ENCODE measurements around the gene NDOR1.

The NDOR1 gene

GRCh38 chr9:137190315-137190856 is 15.1 kb upstream of the NDOR1 start:
- Histone ChIP-seq H3K27me3 (ENCODE audit: low read length) (no peaks in the 10 kb centered on the region), H2AFZ (ENCODE audit: low read depth, low read length, severe bottlenecking) (no peak overlapping the region), H3K27ac (ENCODE audit: low read depth, low read length) (no peak overlapping the region), H3K9ac (ENCODE audit: low read length) (peak overlapping the region; percentile 97; the same call in 1 of the 2 replicates), H3K36me3 (ENCODE audit: low read length) (no peaks in the 10 kb centered on the region), H3K9me2 (replicated peaks; ENCODE audit: insufficient read depth, low read length) (no peaks in the 10 kb centered on the region), H3F3A (ENCODE audit: insufficient read depth) (no peaks in the 10 kb centered on the region), H3K4me3 (ENCODE audit: insufficient read depth, low read length, poor library complexity, severe bottlenecking) (no peak overlapping the region), H4K20me1 (ENCODE audit: low read depth, low read length) (no peaks in the 10 kb centered on the region), H3K4me2 (ENCODE audit: low read depth, low read length, poor library complexity, severe bottlenecking) (peak overlapping the region; percentile 60), H3K9me3 (ENCODE audit: insufficient read depth, low read length) (no peaks in the 10 kb centered on the region), H3K79me2 (ENCODE audit: insufficient read depth, low read length) (peaks cover 20% of the 10 kb centered on the region)
- TF ChIP-seq EZH2phosphoT487 (conservative IDR thresholded peaks at IDR 0.05; ENCODE audit: low read length): no peak
- TF ChIP-seq, protein P1, sequence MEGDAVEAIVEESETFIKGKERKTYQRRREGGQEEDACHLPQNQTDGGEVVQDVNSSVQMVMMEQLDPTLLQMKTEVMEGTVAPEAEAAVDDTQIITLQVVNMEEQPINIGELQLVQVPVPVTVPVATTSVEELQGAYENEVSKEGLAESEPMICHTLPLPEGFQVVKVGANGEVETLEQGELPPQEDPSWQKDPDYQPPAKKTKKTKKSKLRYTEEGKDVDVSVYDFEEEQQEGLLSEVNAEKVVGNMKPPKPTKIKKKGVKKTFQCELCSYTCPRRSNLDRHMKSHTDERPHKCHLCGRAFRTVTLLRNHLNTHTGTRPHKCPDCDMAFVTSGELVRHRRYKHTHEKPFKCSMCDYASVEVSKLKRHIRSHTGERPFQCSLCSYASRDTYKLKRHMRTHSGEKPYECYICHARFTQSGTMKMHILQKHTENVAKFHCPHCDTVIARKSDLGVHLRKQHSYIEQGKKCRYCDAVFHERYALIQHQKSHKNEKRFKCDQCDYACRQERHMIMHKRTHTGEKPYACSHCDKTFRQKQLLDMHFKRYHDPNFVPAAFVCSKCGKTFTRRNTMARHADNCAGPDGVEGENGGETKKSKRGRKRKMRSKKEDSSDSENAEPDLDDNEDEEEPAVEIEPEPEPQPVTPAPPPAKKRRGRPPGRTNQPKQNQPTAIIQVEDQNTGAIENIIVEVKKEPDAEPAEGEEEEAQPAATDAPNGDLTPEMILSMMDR (IDR thresholded peaks at IDR 0.05; ENCODE audit: insufficient read depth, low read length, poor library complexity, severe bottlenecking): no peak

- no peaks in the 10 kb centered on the region for H4K20me1 ChIP-seq (ENCODE audit: low read depth, low read length)
- H3K9ac ChIP-seq (ENCODE audit: low read length): no peak overlapping the region
- no peaks in the 10 kb centered on the region for H3K9me2 ChIP-seq (replicated peaks; ENCODE audit: insufficient read depth, low read length)
- no peaks in the 10 kb centered on the region for H3F3A ChIP-seq (ENCODE audit: insufficient read depth)
- H3K4me2 ChIP-seq (ENCODE audit: low read depth, low read length, poor library complexity, severe bottlenecking): no peak overlapping the region
- no peaks in the 10 kb centered on the region for H3K9me3 ChIP-seq (ENCODE audit: insufficient read depth, low read length)
- no peak overlapping the region for H2AFZ ChIP-seq (ENCODE audit: low read depth, low read length, severe bottlenecking)
- H3K27me3 ChIP-seq (ENCODE audit: low read length): no peaks in the 10 kb centered on the region
- H3K36me3 ChIP-seq (ENCODE audit: low read length): no peaks in the 10 kb centered on the region
- no peak overlapping the region for H3K27ac ChIP-seq (ENCODE audit: low read depth, low read length)
- TF ChIP-seq EZH2phosphoT487 (conservative IDR thresholded peaks at IDR 0.05; ENCODE audit: low read length): no peak
- TF ChIP-seq, protein P1 (IDR thresholded peaks at IDR 0.05; ENCODE audit: insufficient read depth, low read length, poor library complexity, severe bottlenecking): no peak
- H3K4me3 ChIP-seq (ENCODE audit: insufficient read depth, low read length, poor library complexity, severe bottlenecking): no peak overlapping the region
- H3K79me2 ChIP-seq (ENCODE audit: insufficient read depth, low read length): peaks cover 20% of the 10 kb centered on the region
Observed at GRCh38 chr9:137191245-137191644, 14.3 kb upstream of the NDOR1 start.

GRCh38 chr9:137191691-137192447 is 13.6 kb upstream of the NDOR1 start:
- no peak for TF ChIP-seq EZH2phosphoT487 (conservative IDR thresholded peaks at IDR 0.05; ENCODE audit: low read length)
- Histone ChIP-seq H3K4me2 (ENCODE audit: low read depth, low read length, poor library complexity, severe bottlenecking) (no peak overlapping the region), H3K36me3 (ENCODE audit: low read length) (no peaks in the 10 kb centered on the region), H3K27ac (ENCODE audit: low read depth, low read length) (no peak overlapping the region), H3K27me3 (ENCODE audit: low read length) (no peaks in the 10 kb centered on the region), H3F3A (ENCODE audit: insufficient read depth) (no peaks in the 10 kb centered on the region), H3K9me2 (replicated peaks; ENCODE audit: insufficient read depth, low read length) (no peaks in the 10 kb centered on the region), H2AFZ (ENCODE audit: low read depth, low read length, severe bottlenecking) (no peak overlapping the region), H3K4me3 (ENCODE audit: insufficient read depth, low read length, poor library complexity, severe bottlenecking) (no peak overlapping the region), H4K20me1 (ENCODE audit: low read depth, low read length) (no peaks in the 10 kb centered on the region), H3K9me3 (ENCODE audit: insufficient read depth, low read length) (no peaks in the 10 kb centered on the region), H3K9ac (ENCODE audit: low read length) (no peak overlapping the region), H3K79me2 (ENCODE audit: insufficient read depth, low read length) (peaks cover 20% of the 10 kb centered on the region)

DNA sequence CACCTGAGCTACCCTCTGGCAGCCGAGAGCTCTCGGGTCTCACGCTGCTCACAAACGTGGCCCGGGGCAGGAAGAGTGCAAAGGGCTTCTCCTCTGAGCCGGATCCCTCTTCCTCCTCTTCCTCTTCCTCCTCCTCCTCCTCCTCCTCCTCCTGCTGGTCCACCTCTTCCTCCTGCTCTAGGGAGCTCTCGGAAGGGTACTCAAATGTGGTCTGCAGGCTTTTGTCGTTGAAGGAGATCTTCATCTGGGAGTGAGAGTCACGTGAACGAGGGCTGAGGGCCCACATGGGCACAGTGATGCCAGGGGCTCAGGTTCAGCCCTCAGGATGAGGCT is 13.1 kb upstream of the NDOR1 start:
- Histone ChIP-seq H3F3A (ENCODE audit: insufficient read depth) (no peaks in the 10 kb centered on the region), H3K9ac (ENCODE audit: low read length) (no peak overlapping the region), H3K9me3 (ENCODE audit: insufficient read depth, low read length) (no peaks in the 10 kb centered on the region), H3K36me3 (ENCODE audit: low read length) (no peaks in the 10 kb centered on the region), H3K27me3 (ENCODE audit: low read length) (no peaks in the 10 kb centered on the region), H3K4me3 (ENCODE audit: insufficient read depth, low read length, poor library complexity, severe bottlenecking) (no peak overlapping the region), H3K4me2 (ENCODE audit: low read depth, low read length, poor library complexity, severe bottlenecking) (no peak overlapping the region), H3K27ac (ENCODE audit: low read depth, low read length) (no peak overlapping the region), H3K79me2 (ENCODE audit: insufficient read depth, low read length) (peaks cover 15% of the 10 kb centered on the region), H2AFZ (ENCODE audit: low read depth, low read length, severe bottlenecking) (no peak overlapping the region), H4K20me1 (ENCODE audit: low read depth, low read length) (no peaks in the 10 kb centered on the region), H3K9me2 (replicated peaks; ENCODE audit: insufficient read depth, low read length) (no peaks in the 10 kb centered on the region)
- no peak for TF ChIP-seq EZH2phosphoT487 (conservative IDR thresholded peaks at IDR 0.05; ENCODE audit: low read length)
- TF ChIP-seq, protein P1 (IDR thresholded peaks at IDR 0.05; ENCODE audit: insufficient read depth, low read length, poor library complexity, severe bottlenecking): no peak

Measured in SU-DHL-6 (cell line).